ENCODE measurements around the gene PCGF1.

The PCGF1 gene

DNA sequence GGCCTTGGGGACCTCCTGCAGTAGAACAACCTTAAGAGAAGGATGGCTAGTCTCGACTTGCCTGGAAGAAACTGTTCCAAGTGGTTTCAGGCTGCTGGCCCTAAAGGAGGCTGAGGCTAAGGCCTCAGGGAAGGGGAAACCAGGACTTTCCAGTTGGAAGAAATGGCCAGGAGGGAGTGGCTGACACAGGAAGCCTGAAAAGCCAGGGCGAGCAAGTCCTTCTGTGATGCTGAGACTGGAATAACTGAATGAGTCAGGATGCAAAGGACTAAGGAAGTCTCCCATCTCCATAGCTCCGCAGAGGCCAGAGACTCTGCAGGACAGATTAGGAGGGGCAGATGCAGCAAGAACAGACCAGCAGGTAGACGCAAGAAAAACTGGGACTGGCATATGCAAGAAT lies 29.6 kb upstream of the PCGF1 start:
- DNase-seq (ENCODE audit: low read depth in 4 of 4, low spot score in 1 of 4): no peak

DNA sequence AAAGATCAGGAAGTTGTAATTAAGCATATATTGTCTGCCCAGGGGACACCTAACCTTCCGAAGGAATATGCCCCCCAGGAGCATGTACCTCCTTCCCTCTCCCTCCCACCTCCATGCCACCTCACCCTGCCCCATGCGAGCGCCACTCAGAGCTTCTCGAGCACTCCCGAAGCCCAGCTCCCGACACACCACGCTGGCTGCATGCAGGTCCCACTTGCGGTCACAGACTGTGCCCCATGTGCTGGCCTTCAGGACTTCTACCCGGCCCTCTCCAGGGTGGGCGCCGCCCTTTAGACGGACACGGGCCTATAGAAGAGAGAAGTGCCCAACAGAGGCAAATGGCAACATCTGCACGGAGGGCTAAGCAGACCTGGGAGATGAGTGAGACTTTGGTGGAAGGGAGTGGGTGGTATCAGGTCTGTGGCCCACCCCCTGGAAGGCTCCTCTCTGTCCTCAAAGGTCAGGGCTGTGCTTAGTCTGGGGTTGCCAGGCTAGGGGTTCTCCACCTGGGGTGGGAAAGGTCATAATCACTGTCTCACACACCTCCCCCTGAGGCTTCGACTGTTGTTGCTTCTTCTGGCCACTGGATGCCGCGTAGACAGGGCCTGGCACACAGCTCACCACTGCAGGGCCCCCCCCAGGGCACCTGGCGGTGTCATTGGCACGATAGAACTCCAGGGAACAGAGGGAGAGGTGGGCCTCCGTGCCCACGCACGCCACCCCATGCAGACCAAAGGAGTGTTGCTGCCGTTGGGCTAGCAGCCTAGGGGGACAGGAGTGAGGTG lies 28.9 kb upstream of the PCGF1 start:
- DNase-seq (ENCODE audit: low read depth in 4 of 4, low spot score in 1 of 4): no peak

DNA sequence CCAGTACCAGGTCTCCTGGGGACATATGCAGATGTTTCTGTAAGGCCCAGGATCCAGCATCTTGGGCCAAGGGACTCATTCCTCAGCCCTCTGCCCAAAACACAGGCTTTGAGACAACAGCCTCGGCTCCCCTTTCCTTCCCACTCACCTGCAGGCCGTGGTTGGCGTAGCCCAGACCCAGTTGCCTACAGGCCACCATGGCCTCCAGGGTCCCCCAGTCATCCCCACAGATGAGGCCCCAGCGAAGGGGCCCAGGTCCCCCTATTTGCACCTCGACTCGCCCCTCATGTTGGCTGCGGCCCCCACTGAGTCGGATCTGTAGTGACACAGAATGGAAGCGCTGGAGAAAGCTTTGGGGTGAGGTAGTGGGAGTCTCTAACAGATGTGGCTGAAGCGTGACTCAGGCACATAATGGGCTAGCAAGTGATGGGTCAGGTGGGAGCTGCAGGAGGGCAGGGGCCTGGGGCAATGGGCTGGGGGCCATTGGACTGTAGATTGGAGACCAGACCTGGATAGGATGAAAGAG lies 28.0 kb upstream of the PCGF1 start:
- no peak for DNase-seq (ENCODE audit: low read depth in 4 of 4, low spot score in 1 of 4)

DNA sequence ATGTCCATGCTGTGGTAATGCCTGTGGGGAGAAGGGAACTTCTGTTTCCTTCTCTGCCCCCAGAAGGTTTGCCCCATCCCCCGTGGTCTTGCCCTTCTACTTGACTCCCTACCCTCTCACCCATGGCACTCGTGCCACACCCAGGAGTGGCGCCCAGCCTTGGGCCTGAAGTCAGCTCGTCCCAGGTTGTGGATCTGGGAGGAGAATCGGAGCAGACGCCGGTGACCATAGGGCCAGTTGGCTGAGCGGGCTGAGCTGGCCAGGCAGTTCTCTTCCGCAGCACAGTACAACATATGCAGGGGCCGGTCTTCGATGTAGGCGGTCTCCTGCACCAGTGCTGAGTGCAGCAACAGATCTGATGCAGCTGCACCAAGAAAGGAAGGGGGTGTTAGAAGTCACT lies 26.9 kb upstream of the PCGF1 start:
- DNase-seq (ENCODE audit: low read depth in 4 of 4, low spot score in 1 of 4): no peak

DNA sequence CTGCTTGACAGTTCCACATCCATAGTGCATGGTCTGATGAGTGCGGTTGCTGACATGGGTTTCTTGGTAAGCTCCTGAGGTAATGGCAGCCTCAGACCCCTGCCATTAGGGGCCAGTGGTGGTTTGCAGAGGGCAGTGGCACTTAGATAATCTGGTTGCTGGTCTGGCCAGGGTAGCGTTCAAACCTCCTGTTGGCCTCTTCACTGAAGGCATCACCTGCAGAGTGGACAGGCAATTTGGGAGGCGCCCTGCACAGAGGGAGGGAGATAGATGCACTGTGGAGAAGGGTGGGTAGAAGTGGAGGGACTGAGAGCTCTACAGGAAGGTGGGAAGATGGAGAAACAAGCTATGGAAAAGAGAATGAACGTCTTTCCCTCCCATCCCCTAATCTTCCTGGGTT lies 26.0 kb upstream of the PCGF1 start:
- no peak for DNase-seq (ENCODE audit: low read depth in 4 of 4, low spot score in 1 of 4)

DNA sequence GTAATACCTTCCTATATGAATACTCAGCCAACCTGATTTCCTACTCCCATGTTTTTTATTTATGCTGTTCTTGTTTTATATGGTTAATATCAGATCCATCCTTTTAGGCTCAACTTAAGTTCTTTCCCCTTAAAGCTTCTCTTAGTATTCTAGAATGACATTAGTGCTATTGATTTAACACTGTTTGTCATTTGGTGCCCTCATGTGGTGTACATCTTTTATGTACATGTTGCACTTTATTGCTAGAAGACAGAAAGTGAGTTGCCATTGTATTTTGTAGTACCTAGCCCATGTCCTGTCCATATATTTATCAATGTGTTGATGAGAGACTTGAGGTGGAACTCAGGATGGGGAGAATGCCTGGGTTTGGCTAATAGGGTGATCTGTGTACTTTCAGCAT lies 24.7 kb upstream of the PCGF1 start:
- DNase-seq (ENCODE audit: low read depth in 4 of 4, low spot score in 1 of 4): no peak

DNA sequence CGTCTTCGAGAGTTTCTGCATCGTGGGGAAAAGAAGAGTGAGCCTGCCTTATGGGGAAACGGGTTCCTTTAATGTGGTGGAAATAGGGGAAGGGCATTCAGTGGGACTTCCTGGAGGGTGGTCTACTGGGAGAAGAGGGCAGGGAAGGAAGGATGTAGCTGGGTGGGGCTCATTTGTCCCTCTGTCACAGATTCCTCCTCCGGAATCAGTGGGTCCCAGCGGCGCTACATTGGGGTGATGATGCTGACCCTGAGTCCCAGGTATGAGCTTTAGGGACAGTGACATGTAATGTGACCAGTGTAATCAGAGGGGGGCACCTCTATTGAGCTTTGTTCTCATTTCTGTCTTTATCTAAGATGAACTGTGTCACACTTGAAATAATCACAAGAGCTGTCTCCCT lies 24.2 kb upstream of the PCGF1 start:
- no peak for DNase-seq (ENCODE audit: low read depth in 4 of 4, low spot score in 1 of 4)

DNA sequence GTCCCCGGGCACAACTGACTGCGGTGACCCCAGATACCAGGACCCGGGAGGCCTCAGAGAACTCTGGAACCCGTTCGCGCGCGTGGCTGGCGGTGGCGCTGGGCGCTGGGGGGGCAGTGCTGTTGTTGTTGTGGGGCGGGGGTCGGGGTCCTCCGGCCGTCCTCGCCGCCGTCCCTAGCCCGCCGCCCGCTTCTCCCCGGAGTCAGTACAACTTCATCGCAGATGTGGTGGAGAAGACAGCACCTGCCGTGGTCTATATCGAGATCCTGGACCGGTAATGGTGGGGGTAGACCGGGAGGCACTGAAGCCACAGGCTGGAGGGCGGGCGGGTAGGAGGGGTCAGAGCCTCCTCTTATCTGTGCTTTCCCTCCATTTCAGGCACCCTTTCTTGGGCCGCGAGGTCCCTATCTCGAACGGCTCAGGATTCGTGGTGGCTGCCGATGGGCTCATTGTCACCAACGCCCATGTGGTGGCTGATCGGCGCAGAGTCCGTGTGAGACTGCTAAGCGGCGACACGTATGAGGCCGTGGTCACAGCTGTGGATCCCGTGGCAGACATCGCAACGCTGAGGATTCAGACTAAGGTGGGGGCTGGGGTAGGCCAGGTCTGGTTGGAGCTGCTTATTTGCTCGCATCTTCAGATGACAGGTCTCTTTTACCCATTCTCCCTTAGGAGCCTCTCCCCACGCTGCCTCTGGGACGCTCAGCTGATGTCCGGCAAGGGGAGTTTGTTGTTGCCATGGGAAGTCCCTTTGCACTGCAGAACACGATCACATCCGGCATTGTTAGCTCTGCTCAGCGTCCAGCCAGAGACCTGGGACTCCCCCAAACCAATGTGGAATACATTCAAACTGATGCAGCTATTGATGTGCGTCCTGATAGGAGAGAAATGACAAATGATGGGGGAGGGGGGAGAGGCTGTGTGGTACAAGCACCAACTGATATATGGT lies 23.0 kb upstream of the PCGF1 start:
- peak in 1 of 4 experiments; percentile 41 for DNase-seq (ENCODE audit: low read depth in 4 of 4, low spot score in 1 of 4)

DNA sequence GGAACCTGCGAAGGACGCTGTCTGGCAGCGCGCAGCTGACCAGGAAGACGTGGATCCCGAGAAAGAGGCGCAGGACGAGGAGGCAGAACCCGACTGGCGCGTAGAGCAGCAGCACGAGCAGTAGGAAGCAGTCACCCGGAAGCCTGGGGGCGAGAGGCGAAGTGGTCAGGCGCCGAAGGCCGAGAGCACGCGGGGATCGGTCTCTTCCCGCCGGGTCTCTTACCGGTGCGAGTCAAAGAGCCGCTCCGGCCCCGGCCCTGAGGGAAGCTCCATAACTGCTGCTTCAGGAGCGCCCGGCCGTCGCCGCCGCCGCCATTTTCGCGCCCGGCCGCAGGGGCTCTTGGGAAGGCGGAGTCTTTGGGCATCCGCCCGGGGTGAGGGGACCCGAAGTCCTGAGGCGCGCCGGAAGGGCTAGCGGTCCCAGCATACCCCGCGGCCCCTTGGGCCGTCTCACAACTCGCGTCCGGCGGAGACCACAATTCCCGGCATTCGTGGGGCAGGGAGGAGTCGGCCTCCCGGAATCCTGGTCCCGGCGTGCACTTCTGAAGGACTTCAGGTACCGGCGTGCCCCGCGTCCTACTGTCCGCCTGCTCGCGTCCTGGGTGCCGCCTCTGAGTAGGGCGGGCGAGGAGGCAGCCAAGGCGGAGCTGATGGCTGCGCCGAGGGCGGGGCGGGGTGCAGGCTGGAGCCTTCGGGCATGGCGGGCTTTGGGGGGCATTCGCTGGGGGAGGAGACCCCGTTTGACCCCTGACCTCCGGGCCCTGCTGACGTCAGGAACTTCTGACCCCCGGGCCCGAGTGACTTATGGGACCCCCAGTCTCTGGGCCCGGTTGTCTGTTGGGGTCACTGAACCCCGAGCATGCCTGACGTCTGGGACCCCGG lies 22.1 kb upstream of the PCGF1 start, which contains the start of the genes AUP1 and HTRA2:
TSS of gene AUP1 (minus strand) at position 350 of the 882 bp plus-strand sequence. CDS start at position 273, 77 bp downstream.
TSS of gene HTRA2 (plus strand) at position 577 of the 882 bp plus-strand sequence. CDS start at position 651, 74 bp downstream.
- peak; percentile 66 to 94 (median 80) for DNase-seq (ENCODE audit: low read depth in 4 of 4, low spot score in 1 of 4)

DNA sequence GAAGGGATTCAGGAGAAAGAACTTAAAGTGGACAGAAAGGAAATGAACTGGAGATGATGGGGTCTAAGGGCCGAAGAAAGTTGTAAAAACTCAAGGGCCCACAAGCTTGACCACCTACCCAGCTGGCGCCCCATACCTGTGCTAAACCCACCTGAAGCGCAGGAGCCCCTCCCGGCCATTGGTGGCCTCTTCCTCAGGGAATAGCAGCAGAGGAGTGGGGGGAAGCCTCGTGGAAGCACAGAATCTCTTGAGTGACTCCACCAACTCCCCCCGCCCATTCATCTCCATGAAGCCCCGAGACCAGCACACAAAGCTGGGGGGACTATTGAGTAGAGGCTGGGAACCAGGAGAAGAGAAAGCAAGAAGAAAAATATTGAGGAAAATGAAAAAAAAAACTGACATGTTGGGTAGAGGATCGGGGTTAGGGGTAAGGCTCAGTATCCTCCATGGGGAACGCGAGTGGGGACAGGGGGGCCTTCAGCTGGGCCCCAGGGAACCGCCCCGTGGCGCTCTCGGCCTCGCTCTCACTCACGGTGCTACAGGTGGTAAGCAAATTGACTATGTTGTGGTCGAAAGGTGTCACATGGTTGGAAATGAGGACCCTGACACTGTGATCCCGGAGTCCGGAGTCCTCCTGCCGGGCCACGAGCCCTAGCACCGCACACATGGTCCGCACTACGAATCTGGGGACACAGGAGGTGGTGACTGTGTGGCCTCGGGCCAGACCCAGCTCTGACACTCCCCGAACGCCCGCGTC lies 21.3 kb upstream of the PCGF1 start:
- peak in 1 of 4 experiments; percentile 22 for DNase-seq (ENCODE audit: low read depth in 4 of 4, low spot score in 1 of 4)

DNA sequence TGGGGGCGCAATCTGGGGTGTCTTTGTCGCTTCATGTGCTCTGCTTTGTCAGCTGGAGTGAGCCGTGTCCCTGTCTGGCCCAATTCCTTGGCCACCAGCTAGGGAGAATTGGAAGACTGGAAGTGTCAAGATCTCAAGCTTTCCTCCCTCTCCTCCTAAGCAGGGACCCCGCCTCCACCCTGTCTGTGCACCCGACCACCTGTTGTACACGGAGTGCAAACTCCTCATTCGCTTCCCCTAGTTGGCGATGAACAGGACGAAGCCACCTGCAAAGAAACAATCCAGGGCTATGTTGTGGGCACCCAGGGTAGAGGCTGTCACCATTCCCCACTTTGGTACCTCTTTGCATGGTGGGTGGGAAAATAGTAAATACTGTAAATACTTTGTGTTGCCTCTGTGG lies 20.2 kb upstream of the PCGF1 start:
- no peak for DNase-seq (ENCODE audit: low read depth in 4 of 4, low spot score in 1 of 4)

DNA sequence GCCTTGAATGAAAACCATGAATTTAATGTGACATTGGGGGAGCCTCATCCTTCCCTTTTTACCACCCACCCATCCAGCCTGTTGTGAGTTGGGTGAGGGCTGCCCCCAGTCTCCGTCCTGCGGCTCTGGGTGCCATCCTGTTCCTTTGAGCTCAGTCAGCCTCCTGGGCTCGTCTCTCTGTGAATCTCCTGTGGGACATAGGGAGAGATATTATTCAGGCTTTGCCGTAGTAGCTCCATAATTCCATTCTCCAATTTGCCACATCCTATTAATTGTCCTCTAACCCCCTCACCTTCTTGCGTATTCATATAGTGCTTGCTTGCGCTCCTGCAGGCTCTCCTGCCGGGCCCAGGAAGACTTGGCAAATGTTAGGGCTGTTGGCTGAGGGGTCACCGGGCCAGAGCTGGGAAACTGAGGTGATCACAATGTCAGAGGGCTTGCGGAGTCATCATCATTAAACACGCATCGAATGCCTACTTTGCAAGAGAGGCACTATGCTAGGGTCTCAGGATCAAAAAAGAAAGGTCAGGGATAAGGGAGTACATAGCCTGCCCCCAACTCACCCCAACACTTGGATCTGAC lies 19.2 kb upstream of the PCGF1 start:
- no peak for DNase-seq (ENCODE audit: low read depth in 4 of 4, low spot score in 1 of 4)

DNA sequence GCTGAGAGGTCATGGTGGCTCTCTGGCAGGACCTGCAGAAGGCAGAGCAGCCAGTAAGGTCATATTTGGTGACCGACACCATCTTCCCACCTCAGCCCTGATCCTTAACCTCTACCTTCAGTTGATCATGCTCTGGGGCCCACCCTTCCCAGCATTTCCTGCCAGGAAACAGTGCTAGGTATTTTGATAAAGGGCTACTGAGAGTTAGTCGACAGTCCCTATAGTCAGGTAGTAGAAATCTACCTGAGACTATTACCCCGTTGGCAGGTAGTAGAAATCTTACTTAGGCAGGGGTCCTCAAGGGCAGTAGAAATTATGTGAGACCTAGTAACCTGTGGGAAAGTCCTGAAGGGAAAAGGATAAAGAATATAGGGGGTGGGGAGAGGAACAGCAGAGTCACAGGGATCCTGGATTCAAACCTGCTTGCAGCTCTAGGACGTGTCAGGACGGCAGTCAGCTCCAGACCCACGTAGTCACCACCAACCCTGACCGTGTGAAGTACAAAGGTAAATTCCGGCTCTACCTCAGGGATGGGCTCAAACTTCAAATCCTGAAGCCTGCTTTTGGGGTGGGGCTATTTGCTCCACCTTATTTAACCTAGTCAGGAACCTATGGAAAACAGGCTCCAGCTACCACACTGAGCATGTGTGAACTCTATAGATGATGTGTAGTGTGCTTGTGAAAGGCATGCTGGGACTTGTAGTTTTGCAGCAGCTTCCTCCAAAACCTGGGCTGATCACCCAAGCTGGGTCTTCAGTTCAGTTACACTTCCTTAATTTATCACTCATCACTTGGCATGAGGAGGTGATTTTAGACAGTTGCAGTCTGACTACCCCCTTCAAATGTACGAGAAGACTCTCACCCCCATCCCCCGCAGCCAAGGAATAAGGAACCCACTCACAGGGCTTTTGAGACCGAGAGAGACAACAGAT lies 18.5 kb upstream of the PCGF1 start, which contains the start of gene DQX1:
TSS of gene DQX1 (minus strand) at position 515 of the 932 bp plus-strand sequence. CDS start at position 13, 502 bp downstream.
- DNase-seq (ENCODE audit: low read depth in 4 of 4, low spot score in 1 of 4): no peak

DNA sequence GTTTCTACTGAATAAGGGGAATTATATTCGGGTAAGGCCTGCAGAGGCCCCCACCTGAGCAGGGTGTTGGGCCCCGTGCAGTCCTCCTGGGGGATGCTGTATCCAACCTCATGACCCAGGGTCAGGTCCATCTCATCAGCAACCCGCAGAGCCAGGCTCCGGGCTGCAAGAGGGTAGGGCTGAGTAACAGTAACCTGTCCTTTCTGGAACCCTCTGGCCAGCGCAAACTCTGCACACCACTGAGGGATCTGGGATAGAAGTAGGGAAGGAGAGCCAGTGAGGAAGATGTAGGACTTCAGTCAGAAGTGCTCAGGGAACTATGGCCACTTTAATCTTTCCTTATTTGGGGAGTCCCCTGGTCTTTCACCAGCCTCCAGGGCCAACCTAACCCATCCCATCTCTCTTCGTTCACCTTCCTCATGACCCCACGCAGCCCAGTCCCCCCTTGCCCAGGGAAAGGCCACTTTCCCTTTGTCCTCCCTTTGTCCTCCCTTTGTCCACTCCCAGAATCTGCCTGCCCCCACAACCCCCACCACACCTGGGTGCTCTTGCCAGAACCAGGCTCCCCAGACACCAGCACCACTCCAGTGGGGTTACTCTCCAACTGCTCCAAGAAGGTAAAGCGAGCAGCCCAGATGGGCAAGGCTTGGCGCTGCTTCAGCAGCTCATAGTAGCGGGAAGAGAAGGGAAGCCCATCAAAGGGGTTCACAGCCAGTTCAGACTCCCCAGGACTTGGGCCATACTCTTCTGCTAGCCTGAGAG lies 17.6 kb upstream of the PCGF1 start:
- no peak for DNase-seq (ENCODE audit: low read depth in 4 of 4, low spot score in 1 of 4)

DNA sequence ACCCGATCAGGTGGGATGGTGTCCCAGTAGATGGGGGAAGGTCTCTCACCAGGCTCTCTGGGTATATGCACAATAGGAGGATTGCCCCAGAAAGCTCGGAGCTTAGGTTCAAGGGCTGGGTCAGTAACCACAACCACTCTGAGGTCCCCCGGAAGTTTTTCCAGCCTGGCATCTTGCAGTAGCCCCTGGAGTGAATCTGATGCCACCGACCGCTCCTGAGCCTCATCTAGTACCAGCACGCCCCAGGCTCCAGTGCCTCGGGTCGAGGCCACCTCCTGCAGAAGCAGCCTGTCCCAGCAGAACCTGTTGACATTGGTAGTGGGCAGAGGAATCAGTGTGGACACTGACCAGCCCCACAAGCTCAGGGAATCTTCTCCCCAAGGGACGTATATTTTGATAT lies 16.5 kb upstream of the PCGF1 start:
- DNase-seq (ENCODE audit: low read depth in 4 of 4, low spot score in 1 of 4): no peak

DNA sequence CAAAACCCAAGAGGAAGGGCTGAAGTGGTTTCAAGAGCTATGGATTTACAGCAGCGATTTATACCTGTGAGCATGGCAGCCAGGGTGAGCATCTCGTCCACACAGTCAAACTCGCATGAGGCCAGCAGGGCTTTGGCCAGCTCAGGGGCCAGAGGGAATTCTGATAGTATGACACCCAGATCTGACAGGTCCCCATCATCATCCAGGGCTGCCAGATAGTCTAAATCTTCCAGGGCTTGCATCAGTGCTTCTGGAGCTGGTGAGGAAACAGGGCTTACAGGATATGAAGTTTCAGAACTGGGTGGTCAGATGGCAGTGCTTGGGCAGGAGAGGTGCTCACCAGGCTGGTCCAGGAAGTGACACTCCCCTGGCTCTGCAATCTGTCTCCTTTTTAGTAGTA lies 15.0 kb upstream of the PCGF1 start:
- no peak for DNase-seq (ENCODE audit: low read depth in 4 of 4, low spot score in 1 of 4)

DNA sequence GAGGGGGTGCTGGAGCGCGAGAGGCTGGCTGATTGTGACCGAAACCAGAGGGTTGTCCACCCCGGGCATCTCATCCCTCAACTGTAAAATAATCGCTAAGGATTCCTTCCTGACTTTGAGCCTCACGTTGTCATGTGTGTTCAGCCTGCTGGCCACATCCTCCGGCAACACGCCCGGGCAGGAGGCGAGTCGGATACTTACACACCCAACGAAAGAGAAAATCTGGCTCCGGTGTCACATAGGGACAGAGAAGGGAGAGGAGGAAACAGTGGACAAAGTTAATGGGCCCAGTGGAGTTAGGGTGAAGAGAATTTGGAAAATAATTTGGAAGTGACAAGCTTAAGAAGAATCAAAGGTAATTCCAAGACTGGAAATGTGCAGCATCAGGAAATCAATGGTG lies 9.2 kb upstream of the PCGF1 start:
- no peak for DNase-seq (ENCODE audit: low read depth in 4 of 4, low spot score in 1 of 4)

Data from stimulated activated CD4-positive, alpha-beta T cell treated with anti-CD3 and anti-CD28 coated beads, Interleukin-1b, Interleukin-23, amount 100 ng/mL, for 24 hours (primary cell).